K562 (cell line): ENCODE measurements around the gene NMRAL1. TPM values are rescaled to one million over a fixed set of nuclear protein-coding genes. Genes with fewer than 3 reads are reported as not detected.

Experiments used
- EP300 ChIP-seq: IDR thresholded peaks from 2 replicates; pipeline ENCODE4 v1.6.1; 2012; ENCODE audit warnings: low read length, improper control_type of control experiment
- KHSRP ChIP-seq: fragments of 450-650 bp; IDR thresholded peaks from 2 replicates; pipeline ENCODE4 v1.6.1; 2017
- MXI1 ChIP-seq: IDR thresholded peaks from 2 replicates; pipeline ENCODE4 v1.6.1; 2011; ENCODE audit warnings: low read depth, mild to moderate bottlenecking, improper control_type of control experiment, low read length
- PCBP1 ChIP-seq: fragments of 200-400 bp; formaldehyde crosslinking; IDR thresholded peaks from 2 replicates; pipeline ENCODE4 v1.6.1; 2018; ENCODE audit warnings: mild to moderate bottlenecking, low read depth, low read length; ENCODE audit not compliant: poor library complexity, severe bottlenecking
- SIN3A ChIP-seq, 2 experiments: fragments of 150-350 bp in 1 of 2; IDR thresholded peaks; 2 replicates each; pipeline ENCODE4 v1.6.1; 2011 to 2016; ENCODE audit warnings: borderline replicate concordance in 2 of 2, low read depth in 2 of 2, low read length in 2 of 2, mild to moderate bottlenecking in 2 of 2, moderate library complexity in 2 of 2; ENCODE audit not compliant: control insufficient read depth in 1 of 2
- TFAM ChIP-seq: fragments of 250-450 bp; sonication (Bioruptor Pico); conservative IDR thresholded peaks from 2 replicates; pipeline ENCODE4 v1.5.0; 2021; ENCODE audit warnings: mild to moderate bottlenecking, moderate library complexity
- ZNF12 ChIP-seq: sonication (generic); formaldehyde crosslinking; IDR thresholded peaks from 2 replicates; pipeline ENCODE4 v1.4.0; 2020; ENCODE audit warnings: mild to moderate bottlenecking, missing genetic modification reagents
- ZNF57 ChIP-seq: fragments of 450-650 bp; formaldehyde crosslinking; IDR thresholded peaks from 2 replicates; pipeline ENCODE4 v1.4.0; 2020; ENCODE audit warnings: mild to moderate bottlenecking, moderate library complexity
- polyA plus RNA-seq, 8 experiments: library from polyadenylated mRNA; depleted of rRNA in 4 of 8; stranded (reverse) in 5 of 8; unstranded in 3 of 8; fragments of >200 nt; fragmentation: Nextera tagmentation in 2 of 8; fragmentation: Illumina TruSeq in 1 of 8; extraction: Ambion mirVana in 2 of 8; extraction: Trizol in 1 of 8; gene quantifications; 2 replicates each; pipeline versions ENCODE4 v1.2.1 to v1.2.3, GENCODE V29; 2011 to 2014; ENCODE audit warnings: inconsistent platforms in 1 of 8, missing spikeins in 1 of 8
- total RNA-seq, 7 experiments: library from RNA; depleted of rRNA in 6 of 7; stranded (reverse); fragments of >200 nt in 6 of 7; fragmentation: Illumina TruSeq in 2 of 7; extraction: Trizol in 2 of 7; gene quantifications; 2 replicates each; pipeline versions ENCODE4 v1.2.1 to v1.2.3, GENCODE V29; 2011 to 2021; ENCODE audit warnings: low replicate concordance in 1 of 7
- TF ChIP-seq, protein P1 (sequence below), 2 experiments: fragments of 450-650 bp in 1 of 2; sonication (generic) in 1 of 2; formaldehyde crosslinking in 1 of 2; IDR thresholded peaks; 2 replicates each; pipeline versions ENCODE4 v1.7.1 to v1.9.0; 2016 to 2022; ENCODE audit warnings: inconsistent platforms in 1 of 2, mild to moderate bottlenecking in 1 of 2, missing genetic modification reagents in 1 of 2
- TF ChIP-seq, protein P2 (sequence below): fragments of 450-650 bp; formaldehyde crosslinking; conservative IDR thresholded peaks from 2 replicates; pipeline ENCODE4 v1.4.0; 2022; ENCODE audit warnings: mild to moderate bottlenecking, missing genetic modification characterization
- TF ChIP-seq, protein P3 (sequence below), 2 experiments: fragments of 450-650 bp; conservative IDR thresholded peaks; 2 replicates each; pipeline ENCODE4 v1.6.1; 2017; ENCODE audit warnings: mild to moderate bottlenecking in 2 of 2, moderate library complexity in 2 of 2
- TF ChIP-seq, protein P4 (sequence below): fragments of 250-450 bp; sonication (Bioruptor Pico); IDR thresholded peaks from 2 replicates; pipeline ENCODE4 v1.5.0; 2021; ENCODE audit warnings: mild to moderate bottlenecking, borderline replicate concordance

Gene NMRAL1
- total and polyA plus RNA-seq, 9 of the 15 experiments (the other 6 are each of a cell fraction or from before 2014, with no cell fraction given) = 6.3 to 116 (median 63.2) TPM

DNA sequence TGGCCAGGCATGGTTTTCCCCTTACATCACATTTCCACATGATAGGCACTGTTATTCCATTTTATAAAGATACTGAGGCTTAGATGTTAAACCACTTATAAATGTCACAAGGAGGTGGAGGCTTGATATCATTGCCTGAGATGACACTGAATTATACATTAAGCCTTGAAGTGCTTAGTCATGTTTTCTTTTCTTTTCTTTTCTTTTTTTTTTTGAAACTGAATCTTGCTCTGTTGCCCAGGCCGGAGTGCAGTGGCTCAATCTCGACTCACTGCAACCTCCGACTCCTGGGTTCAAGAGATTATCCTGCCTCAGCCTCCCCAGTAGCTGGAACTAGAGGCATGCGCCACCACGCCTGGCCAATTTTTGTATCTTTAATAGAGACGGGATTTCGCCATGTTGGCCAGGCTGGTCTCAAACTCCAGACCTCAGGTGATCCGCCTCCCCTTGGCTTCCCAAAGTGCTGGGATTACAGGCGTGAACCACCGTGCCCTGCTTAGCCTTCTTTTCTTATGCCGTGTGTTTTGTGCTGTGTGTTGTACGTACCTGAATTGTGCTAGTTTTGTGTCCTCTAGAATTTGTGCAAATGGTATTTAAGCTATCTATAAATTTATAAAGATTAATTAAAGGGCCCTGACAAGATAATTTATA, 47.6 kb downstream of the NMRAL1 start (continued):
- TF ChIP-seq, protein P1, sequence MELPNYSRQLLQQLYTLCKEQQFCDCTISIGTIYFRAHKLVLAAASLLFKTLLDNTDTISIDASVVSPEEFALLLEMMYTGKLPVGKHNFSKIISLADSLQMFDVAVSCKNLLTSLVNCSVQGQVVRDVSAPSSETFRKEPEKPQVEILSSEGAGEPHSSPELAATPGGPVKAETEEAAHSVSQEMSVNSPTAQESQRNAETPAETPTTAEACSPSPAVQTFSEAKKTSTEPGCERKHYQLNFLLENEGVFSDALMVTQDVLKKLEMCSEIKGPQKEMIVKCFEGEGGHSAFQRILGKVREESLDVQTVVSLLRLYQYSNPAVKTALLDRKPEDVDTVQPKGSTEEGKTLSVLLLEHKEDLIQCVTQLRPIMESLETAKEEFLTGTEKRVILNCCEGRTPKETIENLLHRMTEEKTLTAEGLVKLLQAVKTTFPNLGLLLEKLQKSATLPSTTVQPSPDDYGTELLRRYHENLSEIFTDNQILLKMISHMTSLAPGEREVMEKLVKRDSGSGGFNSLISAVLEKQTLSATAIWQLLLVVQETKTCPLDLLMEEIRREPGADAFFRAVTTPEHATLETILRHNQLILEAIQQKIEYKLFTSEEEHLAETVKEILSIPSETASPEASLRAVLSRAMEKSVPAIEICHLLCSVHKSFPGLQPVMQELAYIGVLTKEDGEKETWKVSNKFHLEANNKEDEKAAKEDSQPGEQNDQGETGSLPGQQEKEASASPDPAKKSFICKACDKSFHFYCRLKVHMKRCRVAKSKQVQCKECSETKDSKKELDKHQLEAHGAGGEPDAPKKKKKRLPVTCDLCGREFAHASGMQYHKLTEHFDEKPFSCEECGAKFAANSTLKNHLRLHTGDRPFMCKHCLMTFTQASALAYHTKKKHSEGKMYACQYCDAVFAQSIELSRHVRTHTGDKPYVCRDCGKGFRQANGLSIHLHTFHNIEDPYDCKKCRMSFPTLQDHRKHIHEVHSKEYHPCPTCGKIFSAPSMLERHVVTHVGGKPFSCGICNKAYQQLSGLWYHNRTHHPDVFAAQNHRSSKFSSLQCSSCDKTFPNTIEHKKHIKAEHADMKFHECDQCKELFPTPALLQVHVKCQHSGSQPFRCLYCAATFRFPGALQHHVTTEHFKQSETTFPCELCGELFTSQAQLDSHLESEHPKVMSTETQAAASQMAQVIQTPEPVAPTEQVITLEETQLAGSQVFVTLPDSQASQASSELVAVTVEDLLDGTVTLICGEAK (IDR thresholded peaks at IDR 0.05) = no peak
- TF ChIP-seq, protein P1 (CRISPR knock-in tag; IDR thresholded peaks at IDR 0.05) = no peak
- TF ChIP-seq ZNF12 (CRISPR knock-in tag) (no peak), MXI1 (no peak), PCBP1 (no peak), KHSRP (no peak), ZNF57 (CRISPR knock-in tag) (no peak), SIN3A (IDR thresholded peaks at IDR 0.05; ENCODE audit: borderline replicate concordance in 2 of 2, control insufficient read depth in 1 of 2, low read depth in 2 of 2, low read length in 2 of 2) (0 out of 4 replicates have a peak, but pooled peaks of 1 of the 2 experiments have one; percentile 6), TFAM (no peak), EP300 (no peak)
- TF ChIP-seq, protein P2, sequence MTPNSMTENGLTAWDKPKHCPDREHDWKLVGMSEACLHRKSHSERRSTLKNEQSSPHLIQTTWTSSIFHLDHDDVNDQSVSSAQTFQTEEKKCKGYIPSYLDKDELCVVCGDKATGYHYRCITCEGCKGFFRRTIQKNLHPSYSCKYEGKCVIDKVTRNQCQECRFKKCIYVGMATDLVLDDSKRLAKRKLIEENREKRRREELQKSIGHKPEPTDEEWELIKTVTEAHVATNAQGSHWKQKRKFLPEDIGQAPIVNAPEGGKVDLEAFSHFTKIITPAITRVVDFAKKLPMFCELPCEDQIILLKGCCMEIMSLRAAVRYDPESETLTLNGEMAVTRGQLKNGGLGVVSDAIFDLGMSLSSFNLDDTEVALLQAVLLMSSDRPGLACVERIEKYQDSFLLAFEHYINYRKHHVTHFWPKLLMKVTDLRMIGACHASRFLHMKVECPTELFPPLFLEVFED (CRISPR knock-in tag) = no peak
- TF ChIP-seq, protein P3, sequence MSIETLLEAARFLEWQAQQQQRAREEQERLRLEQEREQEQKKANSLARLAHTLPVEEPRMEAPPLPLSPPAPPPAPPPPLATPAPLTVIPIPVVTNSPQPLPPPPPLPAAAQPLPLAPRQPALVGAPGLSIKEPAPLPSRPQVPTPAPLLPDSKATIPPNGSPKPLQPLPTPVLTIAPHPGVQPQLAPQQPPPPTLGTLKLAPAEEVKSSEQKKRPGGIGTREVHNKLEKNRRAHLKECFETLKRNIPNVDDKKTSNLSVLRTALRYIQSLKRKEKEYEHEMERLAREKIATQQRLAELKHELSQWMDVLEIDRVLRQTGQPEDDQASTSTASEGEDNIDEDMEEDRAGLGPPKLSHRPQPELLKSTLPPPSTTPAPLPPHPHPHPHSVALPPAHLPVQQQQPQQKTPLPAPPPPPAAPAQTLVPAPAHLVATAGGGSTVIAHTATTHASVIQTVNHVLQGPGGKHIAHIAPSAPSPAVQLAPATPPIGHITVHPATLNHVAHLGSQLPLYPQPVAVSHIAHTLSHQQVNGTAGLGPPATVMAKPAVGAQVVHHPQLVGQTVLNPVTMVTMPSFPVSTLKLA (conservative IDR thresholded peaks at IDR 0.05) = peak in 1 of 2 experiments; percentile 5; a peak in 2 of 4 replicates
- TF ChIP-seq, protein P4, sequence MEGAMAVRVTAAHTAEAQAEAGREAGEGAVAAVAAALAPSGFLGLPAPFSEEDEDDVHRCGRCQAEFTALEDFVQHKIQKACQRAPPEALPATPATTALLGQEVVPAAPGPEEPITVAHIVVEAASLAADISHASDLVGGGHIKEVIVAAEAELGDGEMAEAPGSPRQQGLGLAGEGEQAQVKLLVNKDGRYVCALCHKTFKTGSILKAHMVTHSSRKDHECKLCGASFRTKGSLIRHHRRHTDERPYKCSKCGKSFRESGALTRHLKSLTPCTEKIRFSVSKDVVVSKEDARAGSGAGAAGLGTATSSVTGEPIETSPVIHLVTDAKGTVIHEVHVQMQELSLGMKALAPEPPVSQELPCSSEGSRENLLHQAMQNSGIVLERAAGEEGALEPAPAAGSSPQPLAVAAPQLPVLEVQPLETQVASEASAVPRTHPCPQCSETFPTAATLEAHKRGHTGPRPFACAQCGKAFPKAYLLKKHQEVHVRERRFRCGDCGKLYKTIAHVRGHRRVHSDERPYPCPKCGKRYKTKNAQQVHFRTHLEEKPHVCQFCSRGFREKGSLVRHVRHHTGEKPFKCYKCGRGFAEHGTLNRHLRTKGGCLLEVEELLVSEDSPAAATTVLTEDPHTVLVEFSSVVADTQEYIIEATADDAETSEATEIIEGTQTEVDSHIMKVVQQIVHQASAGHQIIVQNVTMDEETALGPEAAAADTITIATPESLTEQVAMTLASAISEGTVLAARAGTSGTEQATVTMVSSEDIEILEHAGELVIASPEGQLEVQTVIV = no peak
